A549 (cell line): ENCODE results near the gene STRBP. TPM values are rescaled to one million over a fixed set of nuclear protein-coding genes. Genes with fewer than 3 reads are reported as not detected.
A peak's percentile ranks its signal among the peaks of the same experiment; 100 is the strongest.

ENCODE experiments used
- ATAC-seq, 2 experiments: fragments of 200-7000 bp in 1 of 2; fragments of >200 bp in 1 of 2; cut with Nextera tagmentation in 1 of 2; cut with Tn5 transposase in 1 of 2; 3 replicates each; pipeline versions ENCODE4 v1.8.0 to v1.9.1; 2018 to 2020; ENCODE audit warnings: mild to moderate bottlenecking in 1 of 2, moderate library complexity in 1 of 2
- CTCF ChIA-PET: fragments of 300-600 bp; sonication (Branson Sonifier 250); formaldehyde crosslinking; extraction: SDS; loops from one replicate; lab custom pipeline; 2021; ENCODE audit warnings: antibody characterized with exemption, inconsistent platforms; lab: Yijun Ruan, JAX
- POLR2A ChIA-PET: fragments of 350-600 bp; formaldehyde crosslinking; extraction: SDS; loops from one replicate; lab custom pipeline; 2021; ENCODE audit warnings: antibody characterized with exemption, inconsistent platforms; lab: Yijun Ruan, JAX
- DNase-seq, 2 experiments: peaks; one replicate each; pipeline versions ENCODE4 v3.0.0 to v3.0.0-alpha.2; 2011 to 2016; ENCODE audit warnings: low read depth in 1 of 2, low spot score in 1 of 2
- FAIRE-seq: peaks from 2 replicates; lab custom pipeline; 2011; peaks lifted over from hg19 to GRCh38; lab: Jason Lieb, UNC
- H3K27ac ChIP-seq, 2 experiments: fragments of >200 bp; sonication (Bioruptor Twin); formaldehyde crosslinking; 3 replicates each; pipeline ENCODE4 v1.5.1; 2016 to 2017
- H3K4me1 ChIP-seq: fragments of >200 bp; sonication (Bioruptor Twin); formaldehyde crosslinking; 3 replicates; pipeline ENCODE4 v1.6.1; 2016
- H3K4me2 ChIP-seq: fragments of >200 bp; sonication (Bioruptor Twin); formaldehyde crosslinking; 3 replicates; pipeline ENCODE4 v1.6.1; 2016
- H3K4me3 ChIP-seq: fragments of >200 bp; sonication (Bioruptor Twin); formaldehyde crosslinking; 3 replicates; pipeline ENCODE4 v1.5.1; 2016
- H3K9me3 ChIP-seq: fragments of >200 bp; sonication (Bioruptor Twin); formaldehyde crosslinking; 3 replicates; pipeline ENCODE4 v1.6.1; 2016
- BHLHE40 ChIP-seq: IDR thresholded peaks from 2 replicates; pipeline ENCODE4 v1.6.1; 2012; ENCODE audit warnings: low read depth, low read length, inconsistent platforms
- CEBPB ChIP-seq, 2 experiments: fragments of >200 bp in 1 of 2; sonication (Bioruptor Twin) in 1 of 2; formaldehyde crosslinking in 1 of 2; IDR thresholded peaks; 2 replicates each; pipeline ENCODE4 v1.6.1; 2012 to 2016
- ESRRA ChIP-seq: fragments of 150-350 bp; IDR thresholded peaks from 2 replicates; pipeline ENCODE4 v1.6.1; 2014; ENCODE audit warnings: mild to moderate bottlenecking, low read length, borderline replicate concordance
- HDAC2 ChIP-seq: fragments of 200-600 bp; sonication (generic); IDR thresholded peaks from 2 replicates; pipeline ENCODE4 v1.6.1; 2016
- HOXB13 ChIP-seq: fragments of 250-450 bp; sonication (Bioruptor Pico); IDR thresholded peaks from 2 replicates; pipeline ENCODE4 v1.5.0; 2020; ENCODE audit warnings: low read depth, mild to moderate bottlenecking, moderate library complexity
- HOXB5 ChIP-seq: fragments of 250-450 bp; sonication (Bioruptor Pico); IDR thresholded peaks from 2 replicates; pipeline ENCODE4 v1.5.0; 2020; ENCODE audit warnings: mild to moderate bottlenecking, moderate library complexity
- JUN ChIP-seq, 2 experiments: fragments of >200 bp; sonication (Bioruptor Twin); formaldehyde crosslinking; IDR thresholded peaks; 2 replicates in 1 of 2; 3 replicates in 1 of 2; pipeline ENCODE4 v1.6.1; 2016 to 2017
- MAFK ChIP-seq: fragments of 450-650 bp; IDR thresholded peaks from 2 replicates; pipeline ENCODE4 v1.6.1; 2014; ENCODE audit not compliant: partially characterized antibody
- NFE2L2 ChIP-seq: fragments of 150-350 bp; conservative IDR thresholded peaks from 2 replicates; pipeline ENCODE4 v1.6.1; 2014; ENCODE audit warnings: low read length
- NR3C1 ChIP-seq: fragments of >200 bp; sonication (Bioruptor Twin); formaldehyde crosslinking; IDR thresholded peaks from 3 replicates; pipeline ENCODE4 v1.6.1; 2017
- POLR2A ChIP-seq: IDR thresholded peaks from 2 replicates; pipeline ENCODE4 v1.6.1; 2012; ENCODE audit warnings: mild to moderate bottlenecking, low read length
- POLR2AphosphoS2 ChIP-seq: conservative IDR thresholded peaks from 2 replicates; pipeline ENCODE4 v1.6.1; 2012; ENCODE audit warnings: low read length, improper control_type of control experiment, inconsistent platforms
- TFCP2L1 ChIP-seq: fragments of 250-450 bp; sonication (Bioruptor Pico); IDR thresholded peaks from 2 replicates; pipeline ENCODE4 v1.5.0; 2021; ENCODE audit warnings: mild to moderate bottlenecking
- ZNF302 ChIP-seq: fragments of 250-450 bp; sonication (Bioruptor Pico); IDR thresholded peaks from 2 replicates; pipeline ENCODE4 v1.9.0; 2021; ENCODE audit warnings: inconsistent platforms, mild to moderate bottlenecking, moderate library complexity
- WGBS: methylation state at CpG from one replicate; pipeline ENCODE4 v1.1.6; 2017; ENCODE audit errors: missing lambda C conversion rate; 5-methylcytosine and 5-hydroxymethylcytosine counted together
- polyA minus RNA-seq: library from RNA; depleted of rRNA, polyadenylated mRNA; stranded (reverse); fragments of >200 nt; gene quantifications from 2 replicates; pipeline ENCODE4 v1.2.3, GENCODE V29; 2011; rRNA and poly(A)+ RNA removed
- polyA plus RNA-seq, 4 experiments: library from polyadenylated mRNA; depleted of rRNA in 3 of 4; stranded (reverse); fragments of >200 nt; fragmentation: RNase III in 1 of 4; extraction: RNeasy Plus Mini Kit Qiagen cat#74134 plus additional on column Dnase treatment in 1 of 4; gene quantifications; 2 replicates in 3 of 4; 3 replicates in 1 of 4; pipeline ENCODE4 v1.2.3, GENCODE V29; 2011 to 2017
- TF ChIP-seq, protein P1 (sequence below): IDR thresholded peaks from 2 replicates; pipeline ENCODE4 v1.6.1; 2012
- TF ChIP-seq, protein P2 (sequence below): IDR thresholded peaks from 2 replicates; pipeline ENCODE4 v1.6.1; 2012; ENCODE audit warnings: low read depth, borderline replicate concordance
- TF ChIP-seq, protein P3 (sequence below): fragments of 450-650 bp; IDR thresholded peaks from 2 replicates; pipeline ENCODE4 v1.6.1; 2014; ENCODE audit warnings: antibody characterized with exemption

Gene STRBP
- 22.9 and 34.0 TPM in 2 replicates for polyA plus RNA-seq (2011; rRNA removed)
- polyA plus RNA-seq (2012; cell fraction: cytosol; rRNA removed), result 10.3 and 11.3 TPM in 2 replicates
- polyA plus RNA-seq (2012; cell fraction: nucleus; rRNA removed), result 4.5 and 4.9 TPM in 2 replicates
- polyA plus RNA-seq (2017; fragmentation: RNase III; extraction: RNeasy Plus Mini Kit Qiagen cat#74134 plus additional on column Dnase treatment), result 19.5 to 20.5 TPM (median 20.4 TPM) in 3 replicates
- polyA minus RNA-seq, result 12.8 and 15.9 TPM in 2 replicates

DNA sequence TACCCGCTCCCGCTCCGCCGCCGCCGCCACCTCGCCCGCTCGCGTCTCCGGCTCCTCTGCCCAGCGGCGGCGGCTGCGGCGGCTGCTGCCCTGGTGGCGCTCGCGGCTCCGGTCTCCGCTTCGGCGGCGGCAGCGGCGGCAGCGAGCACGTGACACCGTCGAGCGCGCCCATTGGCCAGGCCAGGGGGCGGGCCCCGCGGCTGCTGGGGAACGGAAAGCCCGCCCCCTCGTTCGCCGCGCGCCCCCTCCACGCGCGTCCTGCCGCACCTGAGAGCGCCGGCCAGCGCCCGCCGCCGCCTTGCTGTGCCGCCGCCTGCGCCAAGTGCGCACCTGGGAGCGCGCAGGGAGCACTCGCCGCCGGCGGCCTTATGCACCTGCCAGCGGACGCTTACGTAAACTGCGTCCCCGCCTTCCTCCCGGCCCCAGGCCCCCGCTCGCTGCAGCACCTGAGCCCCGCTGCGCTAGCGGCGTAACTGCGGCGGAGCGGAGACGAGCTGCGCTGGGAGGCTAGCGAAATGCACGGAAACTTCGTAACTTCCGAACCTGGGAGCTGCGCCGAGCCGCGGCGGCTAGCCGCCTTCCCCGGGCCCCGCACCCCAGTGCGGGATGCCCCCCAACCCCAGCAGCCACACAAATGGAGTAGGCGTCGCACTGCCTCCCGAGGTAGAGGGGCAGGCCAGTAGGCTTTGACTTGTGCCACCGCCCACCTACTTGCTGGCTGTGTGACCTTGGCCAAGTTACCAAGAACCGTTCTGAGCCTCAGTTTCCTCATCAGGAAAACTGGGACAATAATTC, at the start of gene STRBP:
Gene STRBP, minus strand, starts transcription at position 122 of the 795 bp plus-strand sequence. CDS start 84,452 bp downstream, outside the sequence.
- H3K4me1 ChIP-seq, result peaks cover 9% of the 10 kb centered on the region; the same call in 2 of the 3 replicates

DNA sequence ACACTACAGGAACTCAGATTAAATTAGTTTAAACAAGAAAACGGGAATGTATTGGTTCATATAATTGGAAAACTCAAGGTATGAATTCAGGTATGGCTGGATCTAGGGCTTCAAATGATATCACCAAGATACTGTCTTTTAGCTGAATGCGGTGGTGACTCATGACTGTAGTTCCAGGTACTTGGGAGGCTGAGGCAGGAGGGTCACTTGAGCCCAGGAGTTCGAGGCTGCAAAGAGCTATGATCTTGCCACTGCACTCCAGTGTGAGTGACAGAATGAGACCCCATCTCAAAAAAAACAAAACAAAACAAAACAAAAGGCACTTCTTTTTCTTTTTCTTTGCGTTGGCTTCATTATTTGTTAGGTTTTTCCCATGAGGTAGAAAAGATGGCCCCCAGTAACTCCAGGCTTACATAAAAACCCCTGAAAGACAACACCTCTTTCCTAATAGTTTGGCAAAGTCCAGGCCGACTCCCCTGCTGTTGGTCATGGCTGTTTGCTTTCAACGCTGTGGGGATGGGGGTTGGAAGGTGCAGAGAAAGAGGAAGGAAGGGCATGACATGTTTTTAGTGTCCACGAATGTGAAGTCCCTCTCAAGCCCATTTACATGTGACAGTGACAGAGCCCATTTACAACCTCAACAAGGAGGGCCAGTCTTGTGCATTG, 47.8 kb upstream of the STRBP start:
- CTCF ChIA-PET, result interaction anchor here (1.1 kb wide), 1 partner anchor 33 kb away, joined by 3 read pairs; no protein-coding TSS in a partner anchor
- ATAC-seq, result no peak
- H3K4me1 ChIP-seq, result peaks cover 6% of the 10 kb centered on the region; the same call in 1 of the 3 replicates
- no peak for DNase-seq
- FAIRE-seq, result no peak
- no peak overlapping the region for H3K4me3 ChIP-seq
- WGBS, result 61% methylated on average over 7 of the region's 7 CpGs
- H3K9me3 ChIP-seq, result no peaks in the 10 kb centered on the region
- no peak overlapping the region for H3K4me2 ChIP-seq
- H3K27ac ChIP-seq, result no peak overlapping the region
- POLR2A ChIA-PET, result no interaction called here
- no peak for TF ChIP-seq HDAC2
- TF ChIP-seq, protein P1, sequence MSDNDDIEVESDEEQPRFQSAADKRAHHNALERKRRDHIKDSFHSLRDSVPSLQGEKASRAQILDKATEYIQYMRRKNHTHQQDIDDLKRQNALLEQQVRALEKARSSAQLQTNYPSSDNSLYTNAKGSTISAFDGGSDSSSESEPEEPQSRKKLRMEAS, result no peak
- TF ChIP-seq CEBPB (IDR thresholded peaks at IDR 0.05), result no peak
- TF ChIP-seq JUN (IDR thresholded peaks at IDR 0.05), result no peak
- TF ChIP-seq ESRRA, result no peak
- TF ChIP-seq NR3C1, result no peak
- TF ChIP-seq BHLHE40, result no peak

More for the DNA sequence above, at the start of gene STRBP:
- FAIRE-seq (no peak), ATAC-seq (peak; percentile 89 to 95), DNase-seq (peak; percentile 84 to 85)
- TF ChIP-seq, protein P2, sequence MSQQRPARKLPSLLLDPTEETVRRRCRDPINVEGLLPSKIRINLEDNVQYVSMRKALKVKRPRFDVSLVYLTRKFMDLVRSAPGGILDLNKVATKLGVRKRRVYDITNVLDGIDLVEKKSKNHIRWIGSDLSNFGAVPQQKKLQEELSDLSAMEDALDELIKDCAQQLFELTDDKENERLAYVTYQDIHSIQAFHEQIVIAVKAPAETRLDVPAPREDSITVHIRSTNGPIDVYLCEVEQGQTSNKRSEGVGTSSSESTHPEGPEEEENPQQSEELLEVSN, result 0 out of 2 replicates have a peak, but pooled peaks have one; percentile 37
- TF ChIP-seq, protein P1, result peak; percentile 25; the same call in 1 of the 2 replicates
- peak; percentile 51; the same call in 1 of the 2 replicates for TF ChIP-seq POLR2A
- no peak for TF ChIP-seq HOXB13
- Histone ChIP-seq H3K27ac (peak within 1 kb of the TSS; percentile 76 to 91), H3K9me3 (no peaks in the 10 kb centered on the region), H3K4me2 (peak within 1 kb of the TSS; percentile 94), H3K4me3 (peak within 1 kb of the TSS; percentile 82)
- ChIA-PET POLR2A (interaction anchor here (1.0 kb wide), 1 partner anchor 14 kb away, joined by 4 read pairs; no protein-coding TSS in a partner anchor), CTCF (interaction anchor here (0.9 to 1.1 kb wide), 2 partner anchors 44 to 56 kb away, joined by 3 read pairs; no protein-coding TSS in a partner anchor)
- WGBS, result 0% methylated on average over 19 of the region's 97 CpGs

DNA sequence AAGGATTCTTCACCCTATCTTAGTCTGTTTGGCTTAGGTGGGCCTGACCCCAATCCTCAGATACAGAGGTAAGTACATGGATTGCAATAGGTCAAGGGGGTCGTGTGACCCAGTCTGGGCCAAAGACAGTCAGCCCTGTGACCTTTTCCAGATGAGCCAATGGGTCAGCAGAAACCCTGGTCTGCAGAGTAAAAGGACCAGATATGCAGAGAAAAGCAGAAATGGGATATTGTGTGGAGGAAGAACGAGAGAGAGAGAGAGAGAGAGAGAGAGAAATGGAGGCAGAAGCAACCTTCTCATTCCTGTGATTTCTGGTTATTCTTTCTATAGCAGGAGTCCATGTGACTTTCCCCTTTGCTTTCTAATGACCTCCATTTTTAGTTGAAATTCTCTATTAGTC, 47.2 kb upstream of the STRBP start:
- Histone ChIP-seq H3K4me1 (peaks cover 6% of the 10 kb centered on the region; the same call in 1 of the 3 replicates), H3K9me3 (no peaks in the 10 kb centered on the region), H3K27ac (no peak overlapping the region), H3K4me2 (no peak overlapping the region), H3K4me3 (no peak overlapping the region)
- DNase-seq (no peak), FAIRE-seq (no peak), ATAC-seq (no peak)
- ChIA-PET CTCF (interaction anchor here (1.3 kb wide), 1 partner anchor 34 kb away, joined by 3 read pairs; no protein-coding TSS in a partner anchor), POLR2A (no interaction called here)
- 41% methylated on average over 2 of the region's 2 CpGs for WGBS
- TF ChIP-seq, protein P3, sequence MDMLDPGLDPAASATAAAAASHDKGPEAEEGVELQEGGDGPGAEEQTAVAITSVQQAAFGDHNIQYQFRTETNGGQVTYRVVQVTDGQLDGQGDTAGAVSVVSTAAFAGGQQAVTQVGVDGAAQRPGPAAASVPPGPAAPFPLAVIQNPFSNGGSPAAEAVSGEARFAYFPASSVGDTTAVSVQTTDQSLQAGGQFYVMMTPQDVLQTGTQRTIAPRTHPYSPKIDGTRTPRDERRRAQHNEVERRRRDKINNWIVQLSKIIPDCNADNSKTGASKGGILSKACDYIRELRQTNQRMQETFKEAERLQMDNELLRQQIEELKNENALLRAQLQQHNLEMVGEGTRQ, result no peak
- TF ChIP-seq NFE2L2 (no peak), BHLHE40 (no peak), TFCP2L1 (no peak), MAFK (no peak), POLR2AphosphoS2 (no peak), ESRRA (no peak), HOXB5 (no peak), ZNF302 (no peak)
